Osteocyte (in vitro differentiated cells): ENCODE results near the gene FREM2. TPM values are rescaled to one million over a fixed set of nuclear protein-coding genes. Genes with fewer than 3 reads are reported as not detected.

Experiments used
- DNase-seq: peaks from one replicate; pipeline ENCODE4 v3.0.0; 2021; ENCODE audit warnings: mixed read lengths; ENCODE audit not compliant: unreplicated experiment; ENCODE audit errors: extremely low spot score
- H3K27ac Mint-ChIP-seq: one replicate; pipeline ENCODE4 v1.8.0; 2021; ENCODE audit warnings: mild to moderate bottlenecking, mixed read lengths; ENCODE audit not compliant: unreplicated experiment
- H3K27me3 Mint-ChIP-seq: one replicate; pipeline ENCODE4 v1.8.0; 2021; ENCODE audit warnings: mixed read lengths; ENCODE audit not compliant: unreplicated experiment
- H3K36me3 Mint-ChIP-seq: one replicate; pipeline ENCODE4 v1.8.0; 2021; ENCODE audit warnings: mixed read lengths; ENCODE audit not compliant: unreplicated experiment
- H3K4me1 Mint-ChIP-seq: one replicate; pipeline ENCODE4 v1.8.0; 2021; ENCODE audit warnings: mixed read lengths; ENCODE audit not compliant: unreplicated experiment
- H3K4me3 Mint-ChIP-seq: one replicate; pipeline ENCODE4 v1.8.0; 2021; ENCODE audit warnings: mild to moderate bottlenecking, moderate library complexity, mixed read lengths; ENCODE audit not compliant: unreplicated experiment
- H3K9me3 Mint-ChIP-seq: one replicate; pipeline ENCODE4 v1.8.0; 2021; ENCODE audit warnings: mixed read lengths; ENCODE audit not compliant: unreplicated experiment
- CTCF ChIP-seq: fragments of 200-600 bp; sonication (generic); IDR thresholded peaks from 2 replicates; pipeline ENCODE4 v1.5.0; 2021; ENCODE audit warnings: antibody characterized with exemption, mild to moderate bottlenecking, moderate library complexity
- total RNA-seq: library from RNA; stranded (reverse); gene quantifications from 2 replicates; pipeline ENCODE4 v1.2.1, GENCODE V29; 2021

FREM2 gene
- total RNA-seq, 1 donor from 2014 or later = 0.30 TPM

GRCh38 chr13:38830442-38831045, 143.7 kb downstream of the FREM2 start:
- no peaks in the 10 kb centered on the region for H3K9me3 Mint-ChIP-seq
- no peak for TF ChIP-seq CTCF
- no peaks in the 10 kb centered on the region for H3K4me1 Mint-ChIP-seq
- no peak overlapping the region for H3K4me3 Mint-ChIP-seq
- H3K27ac Mint-ChIP-seq = no peak overlapping the region
- H3K27me3 Mint-ChIP-seq = peaks cover 9% of the 10 kb centered on the region
- no peak for DNase-seq
- H3K36me3 Mint-ChIP-seq = no peaks in the 10 kb centered on the region

GRCh38 chr13:38844581-38844980, 157.7 kb downstream of the FREM2 start:
- H3K4me1 Mint-ChIP-seq = no peaks in the 10 kb centered on the region
- no peaks in the 10 kb centered on the region for H3K36me3 Mint-ChIP-seq
- no peaks in the 10 kb centered on the region for H3K9me3 Mint-ChIP-seq
- H3K4me3 Mint-ChIP-seq = no peak overlapping the region
- H3K27ac Mint-ChIP-seq = no peak overlapping the region
- peaks cover 8% of the 10 kb centered on the region for H3K27me3 Mint-ChIP-seq
- no peak for DNase-seq
- no peak for TF ChIP-seq CTCF

GRCh38 chr13:38848360-38848759, 161.5 kb downstream of the FREM2 start:
- Mint-ChIP-seq H3K4me1 (no peaks in the 10 kb centered on the region), H3K36me3 (no peaks in the 10 kb centered on the region), H3K4me3 (no peak overlapping the region), H3K9me3 (no peaks in the 10 kb centered on the region), H3K27ac (no peak overlapping the region), H3K27me3 (peaks cover 10% of the 10 kb centered on the region)
- no peak for TF ChIP-seq CTCF
- no peak for DNase-seq

GRCh38 chr13:38849315-38849714, 162.4 kb downstream of the FREM2 start:
- H3K4me3 Mint-ChIP-seq = no peak overlapping the region
- no peak for TF ChIP-seq CTCF
- H3K4me1 Mint-ChIP-seq = no peaks in the 10 kb centered on the region
- no peak for DNase-seq
- H3K36me3 Mint-ChIP-seq = no peaks in the 10 kb centered on the region
- H3K9me3 Mint-ChIP-seq = no peaks in the 10 kb centered on the region
- peaks cover 8% of the 10 kb centered on the region for H3K27me3 Mint-ChIP-seq
- no peak overlapping the region for H3K27ac Mint-ChIP-seq

GRCh38 chr13:38850868-38851626, 164.2 kb downstream of the FREM2 start:
- H3K4me3 Mint-ChIP-seq = no peak overlapping the region
- no peak overlapping the region for H3K27ac Mint-ChIP-seq
- TF ChIP-seq CTCF = no peak
- no peak for DNase-seq
- H3K4me1 Mint-ChIP-seq = no peaks in the 10 kb centered on the region
- H3K36me3 Mint-ChIP-seq = no peaks in the 10 kb centered on the region
- no peaks in the 10 kb centered on the region for H3K9me3 Mint-ChIP-seq
- peaks cover 6% of the 10 kb centered on the region for H3K27me3 Mint-ChIP-seq
